Neural cell (in vitro differentiated cells): Measurements from ENCODE around the gene PROSER2. TPM values are rescaled to one million over a fixed set of nuclear protein-coding genes. Genes with fewer than 3 reads are reported as not detected.

Experiments used
- H2AFZ ChIP-seq: fragments of 200-600, 300-800 bp; sonication (generic), shearing (Covaris generic); 2 replicates; pipeline ENCODE4 v1.6.0; 2014; ENCODE audit warnings: low read depth, mild to moderate bottlenecking, antibody characterized with exemption, low read length, moderate library complexity
- H3F3A ChIP-seq: fragments of 200-600 bp; shearing (Covaris generic); 2 replicates; pipeline ENCODE4 v1.6.1; 2016; ENCODE audit warnings: mild to moderate bottlenecking, moderate library complexity, mixed read lengths, antibody characterized with exemption, low read length; ENCODE audit not compliant: insufficient read depth, poor library complexity, severe bottlenecking
- H3K27ac ChIP-seq: fragments of 200-600, 300-800 bp; sonication (generic), shearing (Covaris generic); 2 replicates; pipeline ENCODE4 v1.5.1; 2014; ENCODE audit warnings: mild to moderate bottlenecking, low read length, moderate library complexity
- H3K27me3 ChIP-seq: fragments of 300-800, 200-600 bp; sonication (generic), shearing (Covaris generic); 2 replicates; pipeline ENCODE4 v1.6.0; 2014; ENCODE audit warnings: mild to moderate bottlenecking, low read depth, low read length, moderate library complexity; ENCODE audit not compliant: insufficient read depth
- H3K36me3 ChIP-seq: fragments of 300-800, 200-600 bp; sonication (generic), shearing (Covaris generic); 2 replicates; pipeline ENCODE4 v1.5.1; 2014; ENCODE audit warnings: mild to moderate bottlenecking, antibody characterized with exemption, low read length, moderate library complexity; ENCODE audit not compliant: insufficient read depth
- H3K4me2 ChIP-seq: fragments of 300-800, 200-600 bp; sonication (generic), shearing (Covaris generic); 2 replicates; pipeline ENCODE4 v1.6.0; 2014; ENCODE audit warnings: mild to moderate bottlenecking, low read length
- H3K4me3 ChIP-seq: fragments of 300-800, 200-600 bp; sonication (generic), shearing (Covaris generic); 2 replicates; pipeline ENCODE4 v1.5.1; 2014; ENCODE audit warnings: mild to moderate bottlenecking, low read length, moderate library complexity
- H3K79me2 ChIP-seq: fragments of 200-600 bp; shearing (Covaris generic); replicated peaks from 2 replicates; pipeline ENCODE4 v1.6.0; 2014; ENCODE audit warnings: mild to moderate bottlenecking, low read length, moderate library complexity; ENCODE audit not compliant: insufficient read depth
- H3K9ac ChIP-seq: fragments of 300-800, 200-600 bp; sonication (generic), shearing (Covaris generic); 2 replicates; pipeline ENCODE4 v1.6.1; 2016; ENCODE audit warnings: mild to moderate bottlenecking, low read length, mixed read lengths
- H3K9me2 ChIP-seq: fragments of 200-600 bp; shearing (Covaris generic); 2 replicates; pipeline ENCODE4 v1.6.1; 2016; ENCODE audit warnings: mild to moderate bottlenecking, low read length, mixed read lengths; ENCODE audit not compliant: insufficient read depth
- H3K9me3 ChIP-seq: fragments of 200-600, 300-800 bp; sonication (generic), shearing (Covaris generic); 2 replicates; pipeline ENCODE4 v1.6.1; 2016; ENCODE audit warnings: mild to moderate bottlenecking, mixed run types, low read length, moderate library complexity, mixed read lengths
- H4K20me1 ChIP-seq: fragments of 200-600 bp; shearing (Covaris generic); 2 replicates; pipeline ENCODE4 v1.6.1; 2016; ENCODE audit warnings: mild to moderate bottlenecking, mixed run types; ENCODE audit not compliant: insufficient read depth
- EP300 ChIP-seq: fragments of 450-650 bp; conservative IDR thresholded peaks from 2 replicates; pipeline ENCODE4 v1.6.1; 2014; ENCODE audit warnings: antibody characterized with exemption, mild to moderate bottlenecking, moderate library complexity; ENCODE audit not compliant: poor library complexity, severe bottlenecking
- EZH2 ChIP-seq: fragments of 200-600, 300-800 bp; shearing (Covaris generic), sonication (generic); IDR thresholded peaks from 2 replicates; pipeline ENCODE4 v1.6.1; 2014; ENCODE audit warnings: antibody characterized with exemption, low read length, borderline replicate concordance, mild to moderate bottlenecking; ENCODE audit not compliant: insufficient read depth, poor library complexity, severe bottlenecking
- MXI1 ChIP-seq: fragments of 450-650 bp; conservative IDR thresholded peaks from 2 replicates; pipeline ENCODE4 v1.6.1; 2014; ENCODE audit warnings: antibody characterized with exemption, mild to moderate bottlenecking; ENCODE audit not compliant: poor library complexity, severe bottlenecking
- POLR2AphosphoS5 ChIP-seq: IDR thresholded peaks from 2 replicates; pipeline ENCODE4 v1.6.1; 2012
- RAD21 ChIP-seq: fragments of 450-650 bp; conservative IDR thresholded peaks from 2 replicates; pipeline ENCODE4 v1.6.1; 2014; ENCODE audit warnings: antibody characterized with exemption, mild to moderate bottlenecking, moderate library complexity
- SMC3 ChIP-seq: fragments of 450-650 bp; conservative IDR thresholded peaks from 2 replicates; pipeline ENCODE4 v1.6.1; 2014; ENCODE audit warnings: antibody characterized with exemption, mild to moderate bottlenecking, moderate library complexity; ENCODE audit not compliant: poor library complexity
- TAF1 ChIP-seq: IDR thresholded peaks from 2 replicates; pipeline ENCODE4 v1.6.1; 2012; ENCODE audit warnings: low read depth
- polyA plus RNA-seq: library from polyadenylated mRNA; depleted of rRNA; stranded (reverse); fragments of >200 nt; gene quantifications from 2 replicates; pipeline ENCODE4 v1.2.3, GENCODE V29; 2014
- TF ChIP-seq, protein P1 (sequence below): IDR thresholded peaks from 2 replicates; pipeline ENCODE4 v1.6.1; 2012; ENCODE audit warnings: borderline replicate concordance
- TF ChIP-seq, protein P2 (sequence below): fragments of 450-650 bp; IDR thresholded peaks from 2 replicates; pipeline ENCODE4 v1.5.1; 2014; ENCODE audit warnings: antibody characterized with exemption, mild to moderate bottlenecking, moderate library complexity; ENCODE audit not compliant: poor library complexity, severe bottlenecking

The PROSER2 gene
- polyA plus RNA-seq, 1 donor from 2014 or later = 1.1 TPM

DNA sequence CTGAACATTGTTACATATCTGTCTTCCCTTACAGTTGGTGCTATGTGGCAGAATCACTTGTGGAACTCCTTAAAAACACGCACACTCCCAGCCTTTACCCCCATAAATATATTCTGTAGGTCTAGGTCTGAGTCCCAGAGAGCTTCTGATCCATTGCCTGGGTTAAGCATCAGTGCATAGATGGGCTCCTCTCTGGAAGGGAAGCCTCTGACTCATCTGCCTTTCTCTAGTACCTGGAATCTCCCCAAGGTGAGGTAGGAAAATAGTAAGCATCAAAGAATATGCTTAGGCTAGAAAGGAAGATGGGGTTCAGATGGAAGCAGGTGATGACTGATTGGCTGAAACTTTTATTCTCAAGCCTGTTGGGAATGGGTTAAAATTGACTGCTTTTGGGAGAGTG lies 26.1 kb downstream of the PROSER2 start:
- no peak overlapping the region for H2AFZ ChIP-seq
- H3K4me3 ChIP-seq = no peak overlapping the region
- no peaks in the 10 kb centered on the region for H3F3A ChIP-seq
- H3K9ac ChIP-seq = no peak overlapping the region
- no peaks in the 10 kb centered on the region for H3K79me2 ChIP-seq
- H3K4me2 ChIP-seq = no peak overlapping the region
- TF ChIP-seq, protein P1, sequence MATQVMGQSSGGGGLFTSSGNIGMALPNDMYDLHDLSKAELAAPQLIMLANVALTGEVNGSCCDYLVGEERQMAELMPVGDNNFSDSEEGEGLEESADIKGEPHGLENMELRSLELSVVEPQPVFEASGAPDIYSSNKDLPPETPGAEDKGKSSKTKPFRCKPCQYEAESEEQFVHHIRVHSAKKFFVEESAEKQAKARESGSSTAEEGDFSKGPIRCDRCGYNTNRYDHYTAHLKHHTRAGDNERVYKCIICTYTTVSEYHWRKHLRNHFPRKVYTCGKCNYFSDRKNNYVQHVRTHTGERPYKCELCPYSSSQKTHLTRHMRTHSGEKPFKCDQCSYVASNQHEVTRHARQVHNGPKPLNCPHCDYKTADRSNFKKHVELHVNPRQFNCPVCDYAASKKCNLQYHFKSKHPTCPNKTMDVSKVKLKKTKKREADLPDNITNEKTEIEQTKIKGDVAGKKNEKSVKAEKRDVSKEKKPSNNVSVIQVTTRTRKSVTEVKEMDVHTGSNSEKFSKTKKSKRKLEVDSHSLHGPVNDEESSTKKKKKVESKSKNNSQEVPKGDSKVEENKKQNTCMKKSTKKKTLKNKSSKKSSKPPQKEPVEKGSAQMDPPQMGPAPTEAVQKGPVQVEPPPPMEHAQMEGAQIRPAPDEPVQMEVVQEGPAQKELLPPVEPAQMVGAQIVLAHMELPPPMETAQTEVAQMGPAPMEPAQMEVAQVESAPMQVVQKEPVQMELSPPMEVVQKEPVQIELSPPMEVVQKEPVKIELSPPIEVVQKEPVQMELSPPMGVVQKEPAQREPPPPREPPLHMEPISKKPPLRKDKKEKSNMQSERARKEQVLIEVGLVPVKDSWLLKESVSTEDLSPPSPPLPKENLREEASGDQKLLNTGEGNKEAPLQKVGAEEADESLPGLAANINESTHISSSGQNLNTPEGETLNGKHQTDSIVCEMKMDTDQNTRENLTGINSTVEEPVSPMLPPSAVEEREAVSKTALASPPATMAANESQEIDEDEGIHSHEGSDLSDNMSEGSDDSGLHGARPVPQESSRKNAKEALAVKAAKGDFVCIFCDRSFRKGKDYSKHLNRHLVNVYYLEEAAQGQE = no peak
- TF ChIP-seq EP300 (no peak), TAF1 (no peak), EZH2 (no peak), POLR2AphosphoS5 (no peak), SMC3 (no peak), MXI1 (no peak), RAD21 (no peak)
- TF ChIP-seq, protein P2, sequence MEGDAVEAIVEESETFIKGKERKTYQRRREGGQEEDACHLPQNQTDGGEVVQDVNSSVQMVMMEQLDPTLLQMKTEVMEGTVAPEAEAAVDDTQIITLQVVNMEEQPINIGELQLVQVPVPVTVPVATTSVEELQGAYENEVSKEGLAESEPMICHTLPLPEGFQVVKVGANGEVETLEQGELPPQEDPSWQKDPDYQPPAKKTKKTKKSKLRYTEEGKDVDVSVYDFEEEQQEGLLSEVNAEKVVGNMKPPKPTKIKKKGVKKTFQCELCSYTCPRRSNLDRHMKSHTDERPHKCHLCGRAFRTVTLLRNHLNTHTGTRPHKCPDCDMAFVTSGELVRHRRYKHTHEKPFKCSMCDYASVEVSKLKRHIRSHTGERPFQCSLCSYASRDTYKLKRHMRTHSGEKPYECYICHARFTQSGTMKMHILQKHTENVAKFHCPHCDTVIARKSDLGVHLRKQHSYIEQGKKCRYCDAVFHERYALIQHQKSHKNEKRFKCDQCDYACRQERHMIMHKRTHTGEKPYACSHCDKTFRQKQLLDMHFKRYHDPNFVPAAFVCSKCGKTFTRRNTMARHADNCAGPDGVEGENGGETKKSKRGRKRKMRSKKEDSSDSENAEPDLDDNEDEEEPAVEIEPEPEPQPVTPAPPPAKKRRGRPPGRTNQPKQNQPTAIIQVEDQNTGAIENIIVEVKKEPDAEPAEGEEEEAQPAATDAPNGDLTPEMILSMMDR = no peak
- no peaks in the 10 kb centered on the region for H3K9me3 ChIP-seq
- no peaks in the 10 kb centered on the region for H4K20me1 ChIP-seq
- H3K9me2 ChIP-seq = no peaks in the 10 kb centered on the region
- no peaks in the 10 kb centered on the region for H3K36me3 ChIP-seq
- H3K27ac ChIP-seq = no peak overlapping the region
- no peaks in the 10 kb centered on the region for H3K27me3 ChIP-seq

DNA sequence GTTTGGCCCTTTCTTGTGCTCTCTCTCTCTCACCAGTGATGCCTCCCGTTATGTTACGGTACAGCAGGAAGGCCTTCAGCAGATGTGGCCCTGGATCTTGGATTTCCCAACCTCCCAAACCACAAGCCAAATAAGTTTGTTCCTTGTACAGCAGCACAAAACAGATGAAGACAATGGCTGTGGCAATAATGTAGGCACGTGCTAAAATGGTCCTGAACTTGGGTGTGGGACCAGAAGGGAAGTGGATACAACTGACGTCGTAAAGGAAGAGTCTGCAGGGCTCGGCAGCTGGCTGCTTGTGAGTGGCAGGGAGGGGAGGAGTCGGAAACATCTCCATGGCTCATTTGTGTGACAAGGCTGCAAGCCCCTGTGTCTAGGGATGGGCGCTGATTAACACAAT lies 26.8 kb downstream of the PROSER2 start:
- Histone ChIP-seq H3K4me3 (no peak overlapping the region), H3K27me3 (no peaks in the 10 kb centered on the region), H2AFZ (no peak overlapping the region), H3F3A (no peaks in the 10 kb centered on the region), H3K9me3 (no peaks in the 10 kb centered on the region), H4K20me1 (no peaks in the 10 kb centered on the region), H3K9me2 (no peaks in the 10 kb centered on the region), H3K9ac (no peak overlapping the region), H3K27ac (no peak overlapping the region), H3K36me3 (no peaks in the 10 kb centered on the region), H3K4me2 (no peak overlapping the region), H3K79me2 (no peaks in the 10 kb centered on the region)
- TF ChIP-seq EZH2 (no peak), TAF1 (no peak), POLR2AphosphoS5 (no peak), RAD21 (no peak), SMC3 (no peak)

DNA sequence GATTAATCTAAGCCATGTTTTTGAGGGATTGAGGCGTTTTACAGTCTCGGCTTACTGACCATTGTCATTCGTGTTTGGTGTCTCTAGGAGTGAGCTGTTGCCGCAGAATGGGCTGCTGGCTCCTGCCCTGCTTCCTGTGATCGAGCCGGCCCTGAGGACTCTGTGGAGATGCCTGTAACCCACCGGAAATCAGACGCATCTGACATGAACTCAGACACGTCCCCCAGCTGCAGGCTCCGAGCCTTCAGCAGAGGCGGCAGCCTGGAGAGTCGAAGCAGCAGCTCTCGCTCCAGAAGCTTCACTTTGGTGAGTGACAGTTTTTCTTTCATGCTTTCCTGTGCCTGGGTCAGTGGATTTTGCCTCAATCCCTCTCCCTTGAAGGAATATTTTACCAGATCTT lies 28.8 kb downstream of the PROSER2 start:
- TF ChIP-seq MXI1 (no peak), TAF1 (no peak), SMC3 (no peak), RAD21 (no peak), EZH2 (no peak), POLR2AphosphoS5 (no peak), EP300 (no peak)
- TF ChIP-seq, protein P2 = no peak
- TF ChIP-seq, protein P1 = no peak
- no peaks in the 10 kb centered on the region for H3K9me3 ChIP-seq
- H3K4me2 ChIP-seq = no peak overlapping the region
- no peaks in the 10 kb centered on the region for H3K9me2 ChIP-seq
- no peak overlapping the region for H2AFZ ChIP-seq
- H3K27me3 ChIP-seq = no peaks in the 10 kb centered on the region
- H3K36me3 ChIP-seq = no peaks in the 10 kb centered on the region
- no peaks in the 10 kb centered on the region for H4K20me1 ChIP-seq
- H3K9ac ChIP-seq = no peak overlapping the region
- no peaks in the 10 kb centered on the region for H3F3A ChIP-seq
- H3K27ac ChIP-seq = no peak overlapping the region
- H3K4me3 ChIP-seq = no peak overlapping the region
- no peaks in the 10 kb centered on the region for H3K79me2 ChIP-seq
